K562 (cell line): Measurements from ENCODE around the gene NUDT22. TPM values are rescaled to one million over a fixed set of nuclear protein-coding genes. Genes with fewer than 3 reads are reported as not detected.

ENCODE experiments used
- ATAC-seq: fragments of 200-7000 bp; cut with Tn5 transposase; 3 replicates; pipeline ENCODE4 v1.9.1; 2020; ENCODE audit warnings: moderate library complexity
- BruUV-seq: library from RNA; stranded (reverse); fragments of 400-500 nt; replicated peaks from 2 replicates; lab custom pipeline; 2021; lab: Mats Ljungman, UMichigan
- CTCF ChIA-PET: fragments of 300-600 bp; formaldehyde crosslinking; extraction: SDS; loops from one replicate; lab custom pipeline; 2021; ENCODE audit warnings: low intra/inter-chr PET ratio; lab: Yijun Ruan, JAX
- POLR2A ChIA-PET: fragments of 300-600, 350-650 bp; sonication (Branson Sonifier 250); formaldehyde crosslinking; extraction: SDS; loops from one replicate; lab custom pipeline; 2021; ENCODE audit warnings: antibody characterized with exemption, inconsistent platforms; lab: Yijun Ruan, JAX
- DNase-seq, 4 experiments: peaks; one replicate each; pipeline versions ENCODE4 v3.0.0 to v3.0.0-alpha.2; 2011 to 2018; ENCODE audit warnings: low spot score in 3 of 4, mixed read lengths in 3 of 4; ENCODE audit errors: extremely low read depth in 1 of 4
- FAIRE-seq: peaks from 2 replicates; lab custom pipeline; 2011; peaks lifted over from hg19 to GRCh38; lab: Jason Lieb, UNC
- H2AFZ ChIP-seq: 2 replicates; pipeline ENCODE4 v1.6.0; 2011; ENCODE audit warnings: low read depth, low read length, control low read depth, inconsistent platforms
- H3K27ac ChIP-seq: fragments of 200-600 bp; 3 replicates; pipeline ENCODE4 v1.8.0; 2011; ENCODE audit warnings: low read depth, mild to moderate bottlenecking, control low read depth, inconsistent platforms, low read length, moderate library complexity, mixed read lengths; ENCODE audit errors: extremely low read depth
- H3K27me3 ChIP-seq, 2 experiments: fragments of 300-600 bp in 1 of 2; 2 replicates in 1 of 2; 3 replicates in 1 of 2; pipeline versions ENCODE4 v1.6.0 to v1.8.0; 2011; ENCODE audit warnings: inconsistent platforms in 2 of 2, low read length in 2 of 2, mild to moderate bottlenecking in 1 of 2, mixed read lengths in 1 of 2, moderate library complexity in 1 of 2; ENCODE audit not compliant: control insufficient read depth in 2 of 2, insufficient read depth in 2 of 2
- H3K36me3 ChIP-seq: fragments of 300-600 bp; 3 replicates; pipeline ENCODE4 v1.8.0; 2011; ENCODE audit warnings: mild to moderate bottlenecking, low read length, inconsistent platforms; ENCODE audit not compliant: control insufficient read depth, insufficient read depth
- H3K4me1 ChIP-seq, 2 experiments: fragments of 200-600 bp in 1 of 2; replicated peaks in 1 of 2; 2 replicates in 1 of 2; 3 replicates in 1 of 2; pipeline versions ENCODE4 v1.5.1 to v1.8.0; 2011; ENCODE audit warnings: inconsistent platforms in 2 of 2, low read length in 2 of 2, mild to moderate bottlenecking in 1 of 2, mixed read lengths in 1 of 2, moderate library complexity in 1 of 2; ENCODE audit not compliant: control insufficient read depth in 2 of 2, insufficient read depth in 2 of 2
- H3K4me2 ChIP-seq: 2 replicates; pipeline ENCODE4 v1.6.1; 2011; ENCODE audit warnings: low read length, control low read depth, inconsistent platforms, mixed read lengths; ENCODE audit not compliant: insufficient read depth
- H3K4me3 ChIP-seq: fragments of 200-600 bp; sonication (generic), shearing (Covaris generic); 2 replicates; pipeline ENCODE4 v1.5.1; 2016; ENCODE audit warnings: control low read depth, inconsistent platforms
- H3K79me2 ChIP-seq: fragments of 200-600 bp; 3 replicates; pipeline ENCODE4 v1.8.0; 2011; ENCODE audit warnings: low read length, inconsistent platforms; ENCODE audit not compliant: control insufficient read depth, insufficient read depth
- H3K9ac ChIP-seq, 2 experiments: 2 replicates each; pipeline versions ENCODE4 v1.6.0 to v1.6.1; 2011; ENCODE audit warnings: low read depth in 2 of 2, low read length in 2 of 2, control low read depth in 1 of 2, inconsistent platforms in 1 of 2, mild to moderate bottlenecking in 1 of 2, mixed read lengths in 1 of 2; ENCODE audit not compliant: insufficient read depth in 1 of 2
- H3K9me1 ChIP-seq: one replicate; pipeline ENCODE4 v1.6.0; 2011; ENCODE audit warnings: inconsistent platforms, mild to moderate bottlenecking, low read length, moderate library complexity; ENCODE audit not compliant: control insufficient read depth, insufficient read depth
- H3K9me3 ChIP-seq: replicated peaks from 2 replicates; pipeline ENCODE4 v1.5.1; 2011; ENCODE audit warnings: low read depth, low read length, inconsistent platforms; ENCODE audit not compliant: control insufficient read depth, insufficient read depth
- H4K20me1 ChIP-seq: replicated peaks from 2 replicates; pipeline ENCODE4 v1.6.1; 2011; ENCODE audit warnings: low read length, inconsistent platforms, mixed read lengths; ENCODE audit not compliant: control insufficient read depth, insufficient read depth
- CEBPB ChIP-seq: fragments of 450-650 bp; IDR thresholded peaks from 2 replicates; pipeline ENCODE4 v1.6.1; 2016; ENCODE audit warnings: missing genetic modification characterization, missing compliant biosample characterization
- DEAF1 ChIP-seq: fragments of 450-650 bp; formaldehyde crosslinking; IDR thresholded peaks from 2 replicates; pipeline ENCODE4 v1.4.0; 2020; ENCODE audit warnings: mild to moderate bottlenecking, moderate library complexity
- FIP1L1 ChIP-seq: fragments of 200-400 bp; formaldehyde crosslinking; IDR thresholded peaks from 2 replicates; pipeline ENCODE4 v1.6.1; 2018; ENCODE audit warnings: mild to moderate bottlenecking, low read depth, low read length; ENCODE audit not compliant: poor library complexity, severe bottlenecking
- HNRNPL ChIP-seq: fragments of 200-400 bp; formaldehyde crosslinking; IDR thresholded peaks from 2 replicates; pipeline ENCODE4 v1.6.1; 2017; ENCODE audit warnings: low read depth, mild to moderate bottlenecking, low read length
- MTA2 ChIP-seq: fragments of 450-650 bp; IDR thresholded peaks from 2 replicates; pipeline ENCODE4 v1.6.1; 2016; ENCODE audit warnings: low read depth
- NCOA4 ChIP-seq: fragments of 450-650 bp; IDR thresholded peaks from 2 replicates; pipeline ENCODE4 v1.6.1; 2018; ENCODE audit warnings: mild to moderate bottlenecking; ENCODE audit not compliant: partially characterized antibody
- NR2C1 ChIP-seq, 2 experiments: fragments of 450-650 bp; IDR thresholded peaks; 2 replicates each; pipeline ENCODE4 v1.6.1; 2017; ENCODE audit warnings: mild to moderate bottlenecking in 2 of 2, antibody characterized with exemption in 1 of 2, inconsistent platforms in 1 of 2, missing compliant biosample characterization in 1 of 2, missing genetic modification characterization in 1 of 2
- NR4A1 ChIP-seq, 2 experiments: fragments of 250-450 bp in 1 of 2; fragments of 450-650 bp in 1 of 2; sonication (Bioruptor Pico) in 1 of 2; IDR thresholded peaks; 2 replicates each; pipeline versions ENCODE4 v1.4.0 to v1.6.1; 2016 to 2020; ENCODE audit warnings: mild to moderate bottlenecking in 2 of 2, missing compliant biosample characterization in 1 of 2, missing genetic modification characterization in 1 of 2, moderate library complexity in 1 of 2
- RBFOX2 ChIP-seq: fragments of 200-400 bp; formaldehyde crosslinking; IDR thresholded peaks from 2 replicates; pipeline ENCODE4 v1.6.1; 2017; ENCODE audit warnings: low read depth, mild to moderate bottlenecking, low read length, moderate library complexity
- RBM34 ChIP-seq: fragments of 200-400 bp; formaldehyde crosslinking; IDR thresholded peaks from 2 replicates; pipeline ENCODE4 v1.6.1; 2018; ENCODE audit warnings: low read length, borderline replicate concordance; ENCODE audit not compliant: insufficient read depth
- SNAPC5 ChIP-seq: fragments of 250-450 bp; sonication (Bioruptor Pico); IDR thresholded peaks from 2 replicates; pipeline ENCODE4 v1.8.0; 2021; ENCODE audit warnings: moderate library complexity, mild to moderate bottlenecking, inconsistent platforms
- SP1 ChIP-seq: sonication (generic); formaldehyde crosslinking; IDR thresholded peaks from 2 replicates; pipeline ENCODE4 v1.8.1; 2022; ENCODE audit warnings: mild to moderate bottlenecking, missing genetic modification reagents
- TARDBP ChIP-seq: fragments of 450-650 bp; IDR thresholded peaks from 2 replicates; pipeline ENCODE4 v1.6.1; 2016
- YY1 ChIP-seq, 3 experiments: IDR thresholded peaks; 2 replicates each; pipeline ENCODE4 v1.6.1; 2011; ENCODE audit warnings: low read length in 2 of 3, mild to moderate bottlenecking in 2 of 3, moderate library complexity in 2 of 3, borderline replicate concordance in 1 of 3, control low read depth in 1 of 3, low read depth in 1 of 3; ENCODE audit not compliant: insufficient read depth in 3 of 3, insufficient replicate concordance in 2 of 3, control insufficient read depth in 1 of 3, insufficient read length in 1 of 3; ENCODE audit errors: extremely low read depth in 1 of 3
- ZNF143 ChIP-seq: sonication (generic); formaldehyde crosslinking; IDR thresholded peaks from 2 replicates; pipeline ENCODE4 v1.9.0; 2022; ENCODE audit warnings: mild to moderate bottlenecking, missing genetic modification reagents
- ZNF324 ChIP-seq: fragments of 250-450 bp; sonication (Bioruptor Pico); IDR thresholded peaks from 2 replicates; pipeline ENCODE4 v1.4.0; 2020; ENCODE audit warnings: mild to moderate bottlenecking
- ZNF740 ChIP-seq, 3 experiments: fragments of 200-800 bp in 1 of 3; sonication (Bioruptor generic) in 1 of 3; sonication (generic) in 1 of 3; formaldehyde crosslinking in 1 of 3; IDR thresholded peaks; 2 replicates each; pipeline versions ENCODE4 v1.6.1 to v1.8.0; 2016 to 2022; ENCODE audit warnings: mild to moderate bottlenecking in 2 of 3, missing compliant biosample characterization in 2 of 3, missing genetic modification characterization in 2 of 3, missing genetic modification reagents in 1 of 3
- WGBS: fragments of 100-300 bp; shearing (Covaris generic); methylation state at CpG from one replicate; pipeline ENCODE4 v1.1.6; 2016; ENCODE audit warnings: low coverage, mixed read lengths; ENCODE audit not compliant: insufficient coverage; ENCODE audit errors: missing lambda C conversion rate; 5-methylcytosine and 5-hydroxymethylcytosine counted together
- in situ Hi-C: fragments of 300-500 bp; cut with MboI; formaldehyde crosslinking; loops from 4 replicates; pipeline ENCODE4 v1.15.0; 2018; ENCODE audit warnings: inconsistent platforms, mixed read lengths
- intact Hi-C: fragments of 100-400 bp; cut with micrococcal nuclease; formaldehyde crosslinking; loops from 2 replicates; pipeline ENCODE4 v1.14.2; 2022
- polyA plus RNA-seq, 8 experiments: library from polyadenylated mRNA; depleted of rRNA in 4 of 8; stranded (reverse) in 5 of 8; unstranded in 3 of 8; fragments of >200 nt; fragmentation: Nextera tagmentation in 2 of 8; fragmentation: Illumina TruSeq in 1 of 8; extraction: Ambion mirVana in 2 of 8; extraction: Trizol in 1 of 8; gene quantifications; 2 replicates each; pipeline versions ENCODE4 v1.2.1 to v1.2.3, GENCODE V29; 2011 to 2014; ENCODE audit warnings: inconsistent platforms in 1 of 8, missing spikeins in 1 of 8
- total RNA-seq, 7 experiments: library from RNA; depleted of rRNA in 6 of 7; stranded (reverse); fragments of >200 nt in 6 of 7; fragmentation: Illumina TruSeq in 2 of 7; extraction: Trizol in 2 of 7; gene quantifications; 2 replicates each; pipeline versions ENCODE4 v1.2.1 to v1.2.3, GENCODE V29; 2011 to 2021; ENCODE audit warnings: low replicate concordance in 1 of 7

Gene NUDT22
- total and polyA plus RNA-seq, 9 of the 15 experiments (the other 6 are each of a cell fraction or from before 2014, with no cell fraction given): 6.3 to 92.6 (median 37.4) TPM

- H3K4me3 ChIP-seq: peak overlapping the region; percentile 87
- no peaks in the 10 kb centered on the region for H3K9me1 ChIP-seq
- peak in 2 of 4 experiments; percentile 69 to 75 for DNase-seq
- H3K4me1 ChIP-seq: peaks cover 30 to 89% of the 10 kb centered on the region in 2 experiments
- H3K9ac ChIP-seq: peak overlapping the region; percentile 84 to 95; a peak in 3 of 4 replicates
- CTCF ChIA-PET: interaction anchor here (0.7 kb wide), 1 partner anchor 50 kb away, joined by 3 read pairs; the partner anchor contains the start of gene CATSPERZ
- H2AFZ ChIP-seq: peak overlapping the region; percentile 94
- WGBS: 9% methylated on average over 10 of the region's 13 CpGs
- H3K9me3 ChIP-seq: no peaks in the 10 kb centered on the region
- BruUV-seq: no TSS peak
- peaks cover 7% of the 10 kb centered on the region for H4K20me1 ChIP-seq
- POLR2A ChIA-PET: interaction anchor here (0.5 to 7.8 kb wide), 6 partner anchors 9 to 1260 kb away, joined by 3 to 58 read pairs (median 3); partner anchors contain the start of gene FERMT3
- H3K27me3 ChIP-seq: no peaks in the 10 kb centered on the region
- peak overlapping the region; percentile 80; the same call in 1 of the 3 replicates for H3K27ac ChIP-seq
- H3K79me2 ChIP-seq: peaks cover 36% of the 10 kb centered on the region
- FAIRE-seq: no peak
- in situ Hi-C loops (no loop called here), intact Hi-C loops (no loop called here)
- ATAC-seq: peak; percentile 41
- H3K36me3 ChIP-seq: peaks cover 32% of the 10 kb centered on the region; the same call in 2 of the 3 replicates
- H3K4me2 ChIP-seq: peak overlapping the region; percentile 88
- TF ChIP-seq NR4A1 (CRISPR knock-in tag; IDR thresholded peaks at IDR 0.05) (no peak), NR4A1 (tag; IDR thresholded peaks at IDR 0.05) (0 out of 2 replicates have a peak, but pooled peaks have one; percentile 30), SP1 (CRISPR knock-in tag) (no peak), NR2C1 (IDR thresholded peaks at IDR 0.05) (no peak), NR2C1 (tag; IDR thresholded peaks at IDR 0.05) (no peak), ZNF740 (CRISPR knock-in tag; IDR thresholded peaks at IDR 0.05) (0 out of 2 replicates have a peak, but pooled peaks have one; percentile 10), ZNF740 (tag; IDR thresholded peaks at IDR 0.05) (no peak), MTA2 (no peak), DEAF1 (CRISPR knock-in tag) (no peak), ZNF324 (CRISPR knock-in tag) (no peak), CEBPB (tag) (no peak), YY1 (IDR thresholded peaks at IDR 0.05; ENCODE audit: borderline replicate concordance in 1 of 3, control insufficient read depth in 1 of 3, extremely low read depth in 1 of 3, insufficient read depth in 3 of 3, insufficient read length in 1 of 3, insufficient replicate concordance in 2 of 3, low read depth in 1 of 3, low read length in 2 of 3) (peak in 1 of 3 experiments; percentile 14), ZNF143 (CRISPR knock-in tag) (no peak), RBM34 (no peak), SNAPC5 (CRISPR knock-in tag) (no peak), RBFOX2 (0 out of 2 replicates have a peak, but pooled peaks have one; percentile 4), FIP1L1 (peak; percentile 14), NCOA4 (no peak), TARDBP (no peak), HNRNPL (no peak)
These were observed 24.4 kb downstream of the NUDT22 start for GRCh38 chr11:64250415-64251015.
